NCI-H1092 (cell line): ENCODE results near the gene PIGA.
A peak's percentile ranks its signal among the peaks of the same experiment; 100 is the strongest.

Experiments used
- DNase-seq: peaks from one replicate; lab custom pipeline; 2025; lab: John Stamatoyannopoulos, UW

The PIGA gene

GRCh38 chrX:15335135-15336022 is at the start of gene PIGA:
TSS of gene PIGA (minus strand) at chrX:15335523. CDS start at chrX:15331930, 3,593 bp downstream.
- peak; percentile 96 for DNase-seq

GRCh38 chrX:15384304-15384703 is 49.0 kb upstream of the PIGA start, which contains the start of gene VEGFD:
TSS of gene VEGFD (minus strand) at chrX:15384413. CDS start at chrX:15383946, 467 bp downstream.
- no peak for DNase-seq

GRCh38 chrX:15382813-15383212 is 47.5 kb upstream of the PIGA start:
- DNase-seq = no peak

GRCh38 chrX:15376956-15377355 is 41.6 kb upstream of the PIGA start:
- DNase-seq = no peak

GRCh38 chrX:15373976-15374375 is 38.7 kb upstream of the PIGA start:
- no peak for DNase-seq

GRCh38 chrX:15366506-15367352 is 31.4 kb upstream of the PIGA start:
- no peak for DNase-seq

GRCh38 chrX:15359701-15360100 is 24.4 kb upstream of the PIGA start:
- no peak for DNase-seq

- no peak for DNase-seq
Measured at GRCh38 chrX:15358533-15358932, 23.2 kb upstream of the PIGA start.

GRCh38 chrX:15356444-15356843 is 21.1 kb upstream of the PIGA start:
- no peak for DNase-seq

- DNase-seq = no peak
Measured at GRCh38 chrX:15350329-15350996, 15.1 kb upstream of the PIGA start.

GRCh38 chrX:15349046-15349445 is 13.7 kb upstream of the PIGA start:
- peak; percentile 68 for DNase-seq

- no peak for DNase-seq
Measured at GRCh38 chrX:15345976-15346375, 10.7 kb upstream of the PIGA start.

- DNase-seq = no peak
Measured at GRCh38 chrX:15344106-15344505, 8.8 kb upstream of the PIGA start.

GRCh38 chrX:15343075-15343476 is 7.8 kb upstream of the PIGA start:
- DNase-seq = no peak

GRCh38 chrX:15340867-15341266 is 5.5 kb upstream of the PIGA start:
- no peak for DNase-seq

- no peak for DNase-seq
Measured at GRCh38 chrX:15336023-15336413, 695 bp upstream of the PIGA start.

- no peak for DNase-seq
Measured at GRCh38 chrX:15334561-15334960, 762 bp downstream of the PIGA start.

- DNase-seq = no peak
Measured at GRCh38 chrX:15328821-15329220, 6.5 kb downstream of the PIGA start.

GRCh38 chrX:15328131-15328530 is 7.2 kb downstream of the PIGA start:
- DNase-seq = no peak

- no peak for DNase-seq
Measured at GRCh38 chrX:15322472-15322871, 12.9 kb downstream of the PIGA start.

- DNase-seq = no peak
Measured at GRCh38 chrX:15322072-15322471, 13.3 kb downstream of the PIGA start.

- DNase-seq = no peak
Measured at GRCh38 chrX:15321447-15321846, 13.9 kb downstream of the PIGA start.
